ENCODE data around the gene ELK3.

ELK3 gene

GRCh38 chr12:96227365-96228106 lies 33.4 kb downstream of the ELK3 start:
- H3K36me3 ChIP-seq (ENCODE audit: insufficient read depth, low read length), result no peaks in the 10 kb centered on the region
- H3K27ac ChIP-seq (ENCODE audit: low read depth, low read length), result no peak overlapping the region
- peaks cover 45% of the 10 kb centered on the region for H3K4me1 ChIP-seq (ENCODE audit: insufficient read depth, low read length)

GRCh38 chr12:96228566-96229248 lies 34.5 kb downstream of the ELK3 start:
- H3K36me3 ChIP-seq (ENCODE audit: insufficient read depth, low read length), result no peaks in the 10 kb centered on the region
- H3K4me3 ChIP-seq (ENCODE audit: low read depth in 1 of 2, low read length in 2 of 2), result no peak overlapping the region
- H3K27ac ChIP-seq (ENCODE audit: low read depth, low read length), result no peak overlapping the region
- no peak overlapping the region for H3K9ac ChIP-seq (ENCODE audit: low read length)
- H3K9me3 ChIP-seq (ENCODE audit: low read length), result no peaks in the 10 kb centered on the region
- H3K4me1 ChIP-seq (ENCODE audit: insufficient read depth, low read length), result peaks cover 49% of the 10 kb centered on the region
- H3K27me3 ChIP-seq (ENCODE audit: control insufficient read depth in 1 of 2, insufficient read depth in 2 of 2, low read length in 2 of 2), result no peaks in the 10 kb centered on the region

More at GRCh38 chr12:96227365-96228106, 33.4 kb downstream of the ELK3 start:
- Histone ChIP-seq H3K4me3 (ENCODE audit: low read depth in 1 of 2, low read length in 2 of 2) (no peak overlapping the region), H3K9ac (ENCODE audit: low read length) (no peak overlapping the region), H3K27me3 (ENCODE audit: control insufficient read depth in 1 of 2, insufficient read depth in 2 of 2, low read length in 2 of 2) (no peaks in the 10 kb centered on the region), H3K9me3 (ENCODE audit: low read length) (no peaks in the 10 kb centered on the region)

- Histone ChIP-seq H3K4me1 (ENCODE audit: insufficient read depth, low read length) (peaks cover 47% of the 10 kb centered on the region), H3K9me3 (ENCODE audit: low read length) (no peaks in the 10 kb centered on the region), H3K9ac (ENCODE audit: low read length) (no peak overlapping the region), H3K4me3 (ENCODE audit: low read depth in 1 of 2, low read length in 2 of 2) (no peak overlapping the region), H3K27ac (ENCODE audit: low read depth, low read length) (peak overlapping the region; percentile 35), H3K36me3 (ENCODE audit: insufficient read depth, low read length) (no peaks in the 10 kb centered on the region), H3K27me3 (ENCODE audit: control insufficient read depth in 1 of 2, insufficient read depth in 2 of 2, low read length in 2 of 2) (no peaks in the 10 kb centered on the region)
Observed at GRCh38 chr12:96230646-96231045, 36.5 kb downstream of the ELK3 start.

- Histone ChIP-seq H3K9ac (ENCODE audit: low read length) (no peak overlapping the region), H3K27ac (ENCODE audit: low read depth, low read length) (peak overlapping the region; percentile 99), H3K27me3 (ENCODE audit: control insufficient read depth in 1 of 2, insufficient read depth in 2 of 2, low read length in 2 of 2) (no peaks in the 10 kb centered on the region), H3K4me3 (ENCODE audit: low read depth in 1 of 2, low read length in 2 of 2) (no peak overlapping the region), H3K4me1 (ENCODE audit: insufficient read depth, low read length) (peaks cover 69% of the 10 kb centered on the region), H3K9me3 (ENCODE audit: low read length) (no peaks in the 10 kb centered on the region), H3K36me3 (ENCODE audit: insufficient read depth, low read length) (no peaks in the 10 kb centered on the region)
Observed at GRCh38 chr12:96233168-96233567, 39.0 kb downstream of the ELK3 start.

- Histone ChIP-seq H3K27me3 (ENCODE audit: control insufficient read depth in 1 of 2, insufficient read depth in 2 of 2, low read length in 2 of 2) (no peaks in the 10 kb centered on the region), H3K4me3 (ENCODE audit: low read depth in 1 of 2, low read length in 2 of 2) (peak overlapping the region in 1 of 2 donors; percentile 14), H3K36me3 (ENCODE audit: insufficient read depth, low read length) (no peaks in the 10 kb centered on the region), H3K9ac (ENCODE audit: low read length) (peak overlapping the region; percentile 5), H3K9me3 (ENCODE audit: low read length) (no peaks in the 10 kb centered on the region), H3K27ac (ENCODE audit: low read depth, low read length) (peak overlapping the region; percentile 99), H3K4me1 (ENCODE audit: insufficient read depth, low read length) (peaks cover 78% of the 10 kb centered on the region)
Observed at GRCh38 chr12:96233939-96234461, 39.8 kb downstream of the ELK3 start.

GRCh38 chr12:96234591-96235483 lies 40.7 kb downstream of the ELK3 start:
- peak overlapping the region; percentile 18 for H3K9ac ChIP-seq (ENCODE audit: low read length)
- H3K9me3 ChIP-seq (ENCODE audit: low read length), result no peaks in the 10 kb centered on the region
- H3K4me3 ChIP-seq (ENCODE audit: low read depth in 1 of 2, low read length in 2 of 2), result peak overlapping the region in 1 of 2 donors; percentile 14
- no peaks in the 10 kb centered on the region for H3K36me3 ChIP-seq (ENCODE audit: insufficient read depth, low read length)
- peaks cover 86% of the 10 kb centered on the region for H3K4me1 ChIP-seq (ENCODE audit: insufficient read depth, low read length)
- no peaks in the 10 kb centered on the region for H3K27me3 ChIP-seq (ENCODE audit: control insufficient read depth in 1 of 2, insufficient read depth in 2 of 2, low read length in 2 of 2)
- peak overlapping the region; percentile 98 for H3K27ac ChIP-seq (ENCODE audit: low read depth, low read length)

- H3K4me3 ChIP-seq (ENCODE audit: low read depth in 1 of 2, low read length in 2 of 2), result no peak overlapping the region
- H3K36me3 ChIP-seq (ENCODE audit: insufficient read depth, low read length), result no peaks in the 10 kb centered on the region
- H3K4me1 ChIP-seq (ENCODE audit: insufficient read depth, low read length), result peaks cover 91% of the 10 kb centered on the region
- H3K9me3 ChIP-seq (ENCODE audit: low read length), result no peaks in the 10 kb centered on the region
- peak overlapping the region; percentile 98 for H3K27ac ChIP-seq (ENCODE audit: low read depth, low read length)
- no peaks in the 10 kb centered on the region for H3K27me3 ChIP-seq (ENCODE audit: control insufficient read depth in 1 of 2, insufficient read depth in 2 of 2, low read length in 2 of 2)
- peak overlapping the region; percentile 18 for H3K9ac ChIP-seq (ENCODE audit: low read length)
Observed at GRCh38 chr12:96235484-96235826, 41.3 kb downstream of the ELK3 start.

GRCh38 chr12:96236221-96236822 lies 42.1 kb downstream of the ELK3 start:
- Histone ChIP-seq H3K4me3 (ENCODE audit: low read depth in 1 of 2, low read length in 2 of 2) (peak overlapping the region in 1 of 2 donors; percentile 9), H3K27me3 (ENCODE audit: control insufficient read depth in 1 of 2, insufficient read depth in 2 of 2, low read length in 2 of 2) (no peaks in the 10 kb centered on the region), H3K36me3 (ENCODE audit: insufficient read depth, low read length) (no peaks in the 10 kb centered on the region), H3K4me1 (ENCODE audit: insufficient read depth, low read length) (peaks cover 91% of the 10 kb centered on the region), H3K9me3 (ENCODE audit: low read length) (no peaks in the 10 kb centered on the region), H3K9ac (ENCODE audit: low read length) (peak overlapping the region; percentile 62), H3K27ac (ENCODE audit: low read depth, low read length) (peak overlapping the region; percentile 98)

- peak overlapping the region; percentile 62 for H3K9ac ChIP-seq (ENCODE audit: low read length)
- no peaks in the 10 kb centered on the region for H3K27me3 ChIP-seq (ENCODE audit: control insufficient read depth in 1 of 2, insufficient read depth in 2 of 2, low read length in 2 of 2)
- peak overlapping the region; percentile 98 for H3K27ac ChIP-seq (ENCODE audit: low read depth, low read length)
- H3K9me3 ChIP-seq (ENCODE audit: low read length), result no peaks in the 10 kb centered on the region
- H3K4me1 ChIP-seq (ENCODE audit: insufficient read depth, low read length), result peaks cover 92% of the 10 kb centered on the region
- H3K4me3 ChIP-seq (ENCODE audit: low read depth in 1 of 2, low read length in 2 of 2), result peak overlapping the region in 1 of 2 donors; percentile 18
- no peaks in the 10 kb centered on the region for H3K36me3 ChIP-seq (ENCODE audit: insufficient read depth, low read length)
Observed at GRCh38 chr12:96237035-96237434, 42.9 kb downstream of the ELK3 start.

- Histone ChIP-seq H3K4me1 (ENCODE audit: insufficient read depth, low read length) (peaks cover 97% of the 10 kb centered on the region), H3K27ac (ENCODE audit: low read depth, low read length) (peak overlapping the region; percentile 98), H3K9me3 (ENCODE audit: low read length) (no peaks in the 10 kb centered on the region), H3K9ac (ENCODE audit: low read length) (peak overlapping the region; percentile 62), H3K27me3 (ENCODE audit: control insufficient read depth in 1 of 2, insufficient read depth in 2 of 2, low read length in 2 of 2) (no peaks in the 10 kb centered on the region), H3K36me3 (ENCODE audit: insufficient read depth, low read length) (no peaks in the 10 kb centered on the region), H3K4me3 (ENCODE audit: low read depth in 1 of 2, low read length in 2 of 2) (peak overlapping the region in 1 of 2 donors; percentile 18)
Observed at GRCh38 chr12:96237465-96238077, 43.4 kb downstream of the ELK3 start.

Data from muscle layer of colon (tissue), 2 donors.